Lower leg skin (tissue), 3 donors: ENCODE results near the gene SPTBN4.

ENCODE experiments used
- POLR2A ChIP-seq, 2 donors: fragments of 450-650 bp; IDR thresholded peaks; one replicate each; pipeline ENCODE4 v1.6.1; 2016 to 2017; ENCODE audit warnings: antibody characterized with exemption in 2 of 2, mild to moderate bottlenecking in 1 of 2, moderate library complexity in 1 of 2
- TF ChIP-seq, protein P1 (sequence below), 3 donors: fragments of 450-650 bp; IDR thresholded peaks; one replicate each; pipeline ENCODE4 v1.5.1; 2016; ENCODE audit warnings: antibody characterized with exemption in 3 of 3, mild to moderate bottlenecking in 3 of 3, moderate library complexity in 2 of 3

GRCh38 chr19:40588110-40588854, 121.5 kb downstream of the SPTBN4 start:
- TF ChIP-seq, protein P1, sequence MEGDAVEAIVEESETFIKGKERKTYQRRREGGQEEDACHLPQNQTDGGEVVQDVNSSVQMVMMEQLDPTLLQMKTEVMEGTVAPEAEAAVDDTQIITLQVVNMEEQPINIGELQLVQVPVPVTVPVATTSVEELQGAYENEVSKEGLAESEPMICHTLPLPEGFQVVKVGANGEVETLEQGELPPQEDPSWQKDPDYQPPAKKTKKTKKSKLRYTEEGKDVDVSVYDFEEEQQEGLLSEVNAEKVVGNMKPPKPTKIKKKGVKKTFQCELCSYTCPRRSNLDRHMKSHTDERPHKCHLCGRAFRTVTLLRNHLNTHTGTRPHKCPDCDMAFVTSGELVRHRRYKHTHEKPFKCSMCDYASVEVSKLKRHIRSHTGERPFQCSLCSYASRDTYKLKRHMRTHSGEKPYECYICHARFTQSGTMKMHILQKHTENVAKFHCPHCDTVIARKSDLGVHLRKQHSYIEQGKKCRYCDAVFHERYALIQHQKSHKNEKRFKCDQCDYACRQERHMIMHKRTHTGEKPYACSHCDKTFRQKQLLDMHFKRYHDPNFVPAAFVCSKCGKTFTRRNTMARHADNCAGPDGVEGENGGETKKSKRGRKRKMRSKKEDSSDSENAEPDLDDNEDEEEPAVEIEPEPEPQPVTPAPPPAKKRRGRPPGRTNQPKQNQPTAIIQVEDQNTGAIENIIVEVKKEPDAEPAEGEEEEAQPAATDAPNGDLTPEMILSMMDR (IDR thresholded peaks at IDR 0.05), result no peak
- no peak for TF ChIP-seq POLR2A (IDR thresholded peaks at IDR 0.05)
